ENCODE results near the gene CILP2.

GRCh38 chr19:19575411-19575810 lies 37.3 kb downstream of the CILP2 start:
- TF ChIP-seq GATA2 (IDR thresholded peaks at IDR 0.05; ENCODE audit: low read depth, low read length) = no peak
- no peak for TF ChIP-seq GATA3 (IDR thresholded peaks at IDR 0.05; ENCODE audit: low read depth, low read length)
